ENCODE measurements around the gene NR0B2.
A peak's percentile ranks its signal among the peaks of the same experiment; 100 is the strongest.
"Not testable (repeated sequence)": the region's sequence is repeated elsewhere in the genome, so short reads cannot be mapped to it uniquely, and the experiment has no call there.

Gene NR0B2

DNA sequence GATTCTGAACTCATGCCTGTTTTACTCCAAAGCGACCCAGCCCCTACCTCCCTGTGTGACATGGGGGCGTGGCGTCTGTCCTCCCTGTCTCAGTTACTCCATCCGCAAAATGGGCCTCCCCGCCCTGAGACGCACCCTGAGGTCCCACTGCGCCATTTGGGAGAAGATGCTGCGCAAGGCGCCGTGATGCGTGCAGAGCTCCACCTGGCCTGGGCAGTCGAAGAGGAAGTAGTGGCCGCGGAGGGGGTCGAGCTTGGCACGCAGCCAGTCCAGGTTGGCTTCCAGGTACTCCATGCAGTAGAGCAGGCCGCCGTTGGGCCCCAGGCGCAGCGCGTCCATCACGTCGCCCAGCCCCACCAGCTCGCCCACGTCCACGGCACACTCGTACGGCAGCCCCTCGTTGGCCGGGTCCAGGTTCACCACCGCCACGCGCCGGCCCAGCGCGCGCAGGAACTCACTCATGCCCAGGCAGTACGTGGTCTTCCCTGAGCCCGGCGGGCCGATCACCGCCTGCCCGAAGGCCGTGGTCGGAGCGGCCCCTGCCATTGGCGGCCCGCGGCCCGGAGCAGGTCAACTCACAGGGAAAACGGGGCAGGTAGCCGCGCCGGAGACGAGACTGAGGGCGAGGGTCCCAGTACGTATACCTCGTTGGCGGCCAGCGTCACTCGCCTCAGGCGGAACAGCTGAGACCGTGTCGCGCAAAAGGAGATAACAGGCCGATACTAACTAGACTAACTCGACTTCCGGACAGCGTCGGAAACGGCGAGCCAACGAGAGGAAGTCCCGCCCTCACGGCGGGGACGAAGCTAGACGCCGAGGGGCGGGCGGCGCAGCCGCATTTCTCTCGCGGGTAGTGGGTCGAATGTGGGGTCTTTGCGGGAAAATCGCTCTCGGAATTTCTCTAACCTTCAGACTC, 24.0 kb downstream of the NR0B2 start, which contains the start of gene GPN2:
Gene GPN2 (minus strand): TSS at position 733 of the 916 bp plus-strand sequence. CDS start 187 bp downstream, at position 546.
- ATAC-seq = peak; percentile 96
- no peak for TF ChIP-seq ZNF70 (CRISPR knock-in tag; IDR thresholded peaks at IDR 0.05)
- TF ChIP-seq, protein P1, sequence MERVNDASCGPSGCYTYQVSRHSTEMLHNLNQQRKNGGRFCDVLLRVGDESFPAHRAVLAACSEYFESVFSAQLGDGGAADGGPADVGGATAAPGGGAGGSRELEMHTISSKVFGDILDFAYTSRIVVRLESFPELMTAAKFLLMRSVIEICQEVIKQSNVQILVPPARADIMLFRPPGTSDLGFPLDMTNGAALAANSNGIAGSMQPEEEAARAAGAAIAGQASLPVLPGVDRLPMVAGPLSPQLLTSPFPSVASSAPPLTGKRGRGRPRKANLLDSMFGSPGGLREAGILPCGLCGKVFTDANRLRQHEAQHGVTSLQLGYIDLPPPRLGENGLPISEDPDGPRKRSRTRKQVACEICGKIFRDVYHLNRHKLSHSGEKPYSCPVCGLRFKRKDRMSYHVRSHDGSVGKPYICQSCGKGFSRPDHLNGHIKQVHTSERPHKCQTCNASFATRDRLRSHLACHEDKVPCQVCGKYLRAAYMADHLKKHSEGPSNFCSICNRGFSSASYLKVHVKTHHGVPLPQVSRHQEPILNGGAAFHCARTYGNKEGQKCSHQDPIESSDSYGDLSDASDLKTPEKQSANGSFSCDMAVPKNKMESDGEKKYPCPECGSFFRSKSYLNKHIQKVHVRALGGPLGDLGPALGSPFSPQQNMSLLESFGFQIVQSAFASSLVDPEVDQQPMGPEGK (CRISPR knock-in tag; IDR thresholded peaks at IDR 0.05; ENCODE audit: borderline replicate concordance) = 0 out of 2 replicates have a peak, but pooled peaks have one; percentile 32

DNA sequence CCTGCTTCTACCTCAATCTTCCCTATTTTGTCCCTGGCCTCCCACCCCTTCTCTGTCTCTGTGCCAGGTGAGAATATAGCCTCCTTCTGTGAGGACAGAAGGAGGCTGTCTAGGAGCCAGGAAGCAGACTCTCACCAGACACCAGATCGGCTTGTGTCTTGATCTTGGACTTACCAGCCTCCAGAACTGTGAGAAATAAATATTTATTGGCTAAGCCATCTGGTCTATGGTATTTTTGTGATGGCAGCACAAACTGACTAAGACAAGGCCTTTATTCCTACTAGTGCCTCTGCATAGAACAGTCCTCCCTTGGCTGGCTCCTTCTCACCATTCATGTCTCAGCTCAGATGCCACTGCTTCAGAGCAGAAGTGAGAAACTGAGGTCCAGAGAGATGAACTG, 25.5 kb downstream of the NR0B2 start:
- TF ChIP-seq ESRRG (CRISPR knock-in tag; IDR thresholded peaks at IDR 0.05) (no peak), BACH2 (CRISPR knock-in tag; IDR thresholded peaks at IDR 0.05; ENCODE audit: borderline replicate concordance) (no peak), OSR1 (CRISPR knock-in tag; IDR thresholded peaks at IDR 0.05) (no peak), ZNF565 (CRISPR knock-in tag; conservative IDR thresholded peaks at IDR 0.05; ENCODE audit: low read depth) (no peak)
- TF ChIP-seq, protein P2, sequence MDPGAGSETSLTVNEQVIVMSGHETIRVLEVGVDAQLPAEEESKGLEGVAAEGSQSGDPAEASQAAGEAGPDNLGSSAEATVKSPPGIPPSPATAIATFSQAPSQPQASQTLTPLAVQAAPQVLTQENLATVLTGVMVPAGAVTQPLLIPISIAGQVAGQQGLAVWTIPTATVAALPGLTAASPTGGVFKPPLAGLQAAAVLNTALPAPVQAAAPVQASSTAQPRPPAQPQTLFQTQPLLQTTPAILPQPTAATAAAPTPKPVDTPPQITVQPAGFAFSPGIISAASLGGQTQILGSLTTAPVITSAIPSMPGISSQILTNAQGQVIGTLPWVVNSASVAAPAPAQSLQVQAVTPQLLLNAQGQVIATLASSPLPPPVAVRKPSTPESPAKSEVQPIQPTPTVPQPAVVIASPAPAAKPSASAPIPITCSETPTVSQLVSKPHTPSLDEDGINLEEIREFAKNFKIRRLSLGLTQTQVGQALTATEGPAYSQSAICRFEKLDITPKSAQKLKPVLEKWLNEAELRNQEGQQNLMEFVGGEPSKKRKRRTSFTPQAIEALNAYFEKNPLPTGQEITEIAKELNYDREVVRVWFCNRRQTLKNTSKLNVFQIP (CRISPR knock-in tag; IDR thresholded peaks at IDR 0.05; ENCODE audit: borderline replicate concordance, low read depth) = no peak
- ATAC-seq = no peak

DNA sequence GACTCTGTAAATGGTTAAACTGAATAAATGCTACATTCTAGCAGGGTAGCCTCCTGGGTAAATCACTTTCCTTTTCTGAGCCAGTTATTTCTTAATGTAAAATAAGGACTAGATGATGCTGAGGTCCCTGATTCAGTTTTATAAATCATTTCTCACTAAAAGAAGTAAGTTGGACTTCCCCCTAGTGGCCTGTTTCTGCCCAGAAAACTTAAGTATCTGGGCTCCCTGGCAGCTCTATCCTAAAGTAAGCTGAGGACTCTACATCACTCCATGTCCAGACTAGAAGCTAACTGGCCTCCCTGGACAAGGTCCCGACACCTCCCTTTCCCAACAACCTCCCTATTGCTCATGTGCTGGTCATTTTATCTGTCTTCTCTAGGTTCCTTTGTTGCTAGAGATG, 26.6 kb downstream of the NR0B2 start:
- ATAC-seq = peak; percentile 25; the same call in 2 of the 3 replicates
- TF ChIP-seq ZFP3 (CRISPR knock-in tag; IDR thresholded peaks at IDR 0.05) (no peak), GLIS3 (CRISPR knock-in tag; IDR thresholded peaks at IDR 0.05) (no peak), CSDC2 (CRISPR knock-in tag; IDR thresholded peaks at IDR 0.05) (no peak), RARB (CRISPR knock-in tag; IDR thresholded peaks at IDR 0.05) (no peak)

DNA sequence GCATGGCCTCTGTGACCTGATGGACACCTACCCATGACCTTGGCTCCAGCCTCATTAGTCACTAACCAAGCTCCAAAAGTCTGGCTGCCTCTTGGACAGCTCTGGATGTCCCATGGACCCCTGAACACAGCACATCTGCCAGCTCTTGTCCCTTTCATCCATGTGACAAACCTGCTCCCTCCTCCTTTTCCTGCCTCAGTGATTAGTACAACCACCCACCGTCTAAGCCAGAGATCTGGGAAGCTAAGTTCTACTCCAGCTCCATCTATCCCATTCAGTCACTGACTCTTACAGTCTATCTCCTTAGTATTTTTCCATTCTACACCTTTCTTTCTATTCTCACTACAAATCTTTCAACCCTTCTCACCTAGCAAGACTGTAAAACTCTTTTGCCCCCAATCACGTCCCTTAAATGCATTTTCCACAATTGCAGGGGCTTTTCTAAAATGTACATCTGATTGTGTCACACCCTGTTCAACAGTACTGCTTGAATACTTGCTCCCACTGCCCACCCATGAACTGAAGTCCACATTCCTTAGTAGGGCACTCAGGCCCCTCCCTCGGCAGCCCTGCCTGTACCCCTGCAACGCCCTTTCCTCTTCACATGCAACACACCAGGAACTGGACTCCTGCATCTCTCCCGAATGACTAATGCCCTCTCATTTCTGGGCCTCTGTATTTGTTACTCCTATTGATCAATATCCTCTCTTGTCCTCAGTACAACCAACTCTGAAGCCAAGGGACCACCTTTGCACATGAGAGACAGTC, 30.9 kb downstream of the NR0B2 start:
- TF ChIP-seq RARB (CRISPR knock-in tag; IDR thresholded peaks at IDR 0.05) = no peak
- TF ChIP-seq, protein P1 (CRISPR knock-in tag; IDR thresholded peaks at IDR 0.05; ENCODE audit: borderline replicate concordance) = no peak
- TF ChIP-seq ZNF70 (CRISPR knock-in tag; IDR thresholded peaks at IDR 0.05) = no peak
- TF ChIP-seq, protein P3, sequence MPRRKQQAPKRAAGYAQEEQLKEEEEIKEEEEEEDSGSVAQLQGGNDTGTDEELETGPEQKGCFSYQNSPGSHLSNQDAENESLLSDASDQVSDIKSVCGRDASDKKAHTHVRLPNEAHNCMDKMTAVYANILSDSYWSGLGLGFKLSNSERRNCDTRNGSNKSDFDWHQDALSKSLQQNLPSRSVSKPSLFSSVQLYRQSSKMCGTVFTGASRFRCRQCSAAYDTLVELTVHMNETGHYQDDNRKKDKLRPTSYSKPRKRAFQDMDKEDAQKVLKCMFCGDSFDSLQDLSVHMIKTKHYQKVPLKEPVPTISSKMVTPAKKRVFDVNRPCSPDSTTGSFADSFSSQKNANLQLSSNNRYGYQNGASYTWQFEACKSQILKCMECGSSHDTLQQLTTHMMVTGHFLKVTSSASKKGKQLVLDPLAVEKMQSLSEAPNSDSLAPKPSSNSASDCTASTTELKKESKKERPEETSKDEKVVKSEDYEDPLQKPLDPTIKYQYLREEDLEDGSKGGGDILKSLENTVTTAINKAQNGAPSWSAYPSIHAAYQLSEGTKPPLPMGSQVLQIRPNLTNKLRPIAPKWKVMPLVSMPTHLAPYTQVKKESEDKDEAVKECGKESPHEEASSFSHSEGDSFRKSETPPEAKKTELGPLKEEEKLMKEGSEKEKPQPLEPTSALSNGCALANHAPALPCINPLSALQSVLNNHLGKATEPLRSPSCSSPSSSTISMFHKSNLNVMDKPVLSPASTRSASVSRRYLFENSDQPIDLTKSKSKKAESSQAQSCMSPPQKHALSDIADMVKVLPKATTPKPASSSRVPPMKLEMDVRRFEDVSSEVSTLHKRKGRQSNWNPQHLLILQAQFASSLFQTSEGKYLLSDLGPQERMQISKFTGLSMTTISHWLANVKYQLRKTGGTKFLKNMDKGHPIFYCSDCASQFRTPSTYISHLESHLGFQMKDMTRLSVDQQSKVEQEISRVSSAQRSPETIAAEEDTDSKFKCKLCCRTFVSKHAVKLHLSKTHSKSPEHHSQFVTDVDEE (CRISPR knock-in tag; IDR thresholded peaks at IDR 0.05) = no peak
- no peak for TF ChIP-seq ZC3H10 (CRISPR knock-in tag; IDR thresholded peaks at IDR 0.05)
- TF ChIP-seq CSDC2 (CRISPR knock-in tag; IDR thresholded peaks at IDR 0.05) = no peak
- no peak for TF ChIP-seq PPARA (CRISPR knock-in tag; IDR thresholded peaks at IDR 0.05; ENCODE audit: borderline replicate concordance)
- TF ChIP-seq, protein P4, sequence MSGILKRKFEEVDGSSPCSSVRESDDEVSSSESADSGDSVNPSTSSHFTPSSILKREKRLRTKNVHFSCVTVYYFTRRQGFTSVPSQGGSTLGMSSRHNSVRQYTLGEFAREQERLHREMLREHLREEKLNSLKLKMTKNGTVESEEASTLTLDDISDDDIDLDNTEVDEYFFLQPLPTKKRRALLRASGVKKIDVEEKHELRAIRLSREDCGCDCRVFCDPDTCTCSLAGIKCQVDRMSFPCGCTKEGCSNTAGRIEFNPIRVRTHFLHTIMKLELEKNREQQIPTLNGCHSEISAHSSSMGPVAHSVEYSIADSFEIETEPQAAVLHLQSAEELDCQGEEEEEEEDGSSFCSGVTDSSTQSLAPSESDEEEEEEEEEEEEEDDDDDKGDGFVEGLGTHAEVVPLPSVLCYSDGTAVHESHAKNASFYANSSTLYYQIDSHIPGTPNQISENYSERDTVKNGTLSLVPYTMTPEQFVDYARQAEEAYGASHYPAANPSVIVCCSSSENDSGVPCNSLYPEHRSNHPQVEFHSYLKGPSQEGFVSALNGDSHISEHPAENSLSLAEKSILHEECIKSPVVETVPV (CRISPR knock-in tag; IDR thresholded peaks at IDR 0.05) = no peak
- no peak for TF ChIP-seq TOX (CRISPR knock-in tag; IDR thresholded peaks at IDR 0.05; ENCODE audit: borderline replicate concordance)
- no peak for ATAC-seq

DNA sequence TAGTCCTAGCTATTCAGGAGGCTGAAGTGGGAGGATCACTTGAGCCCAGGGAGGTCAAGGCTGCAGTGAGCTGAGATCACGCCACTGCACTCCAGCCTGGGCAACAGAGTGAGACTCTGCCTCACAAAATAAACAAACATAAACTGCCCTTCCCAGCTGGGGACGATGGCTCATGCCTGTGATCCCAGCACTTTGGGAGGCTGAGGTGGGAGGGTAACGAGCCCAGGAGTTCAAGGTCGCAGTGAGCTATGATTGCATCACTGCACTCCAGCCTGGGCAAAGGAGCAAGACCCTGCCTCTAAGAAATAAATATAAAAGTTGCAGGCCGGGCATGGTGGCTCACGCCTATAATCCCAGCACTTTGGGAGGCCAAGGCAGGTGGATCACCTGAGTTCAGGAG, 32.2 kb downstream of the NR0B2 start:
- ATAC-seq = not testable (repeated sequence)

Measured in SK-N-SH treated with all-trans-retinoic acid at 6 μM for 48 hours (cell line).